ENCODE results near the gene BMERB1. TPM values are rescaled to one million over a fixed set of nuclear protein-coding genes. Genes with fewer than 3 reads are reported as not detected.
"Not testable (repeated sequence)": the region's sequence is repeated elsewhere in the genome, so short reads cannot be mapped to it uniquely, and the experiment has no call there.

Gene BMERB1
- total and polyA plus RNA-seq, 7 experiments from 2014 or later: 0.51 to 8.2 (median 2.3) TPM

DNA sequence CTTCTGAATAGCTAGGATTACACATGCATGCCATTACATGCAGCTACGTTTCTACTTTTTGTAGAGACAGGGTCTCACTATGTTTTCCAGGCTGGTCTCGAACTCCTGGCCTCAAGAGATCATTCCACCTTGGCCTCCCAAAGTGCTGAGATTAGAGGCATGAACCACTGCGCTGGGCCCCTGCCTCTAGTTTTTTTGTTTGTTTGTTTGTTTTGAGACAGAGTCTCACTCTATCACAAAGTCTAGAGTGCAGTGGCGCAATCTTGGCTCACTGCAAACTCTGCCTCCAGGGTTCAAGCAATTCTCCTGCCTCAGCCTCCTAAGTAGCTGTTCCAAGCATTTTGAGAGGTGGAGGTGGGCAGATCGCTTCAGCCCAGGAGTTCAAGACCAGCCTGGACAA lies 12.7 kb upstream of the BMERB1 start:
- H3K9me3 ChIP-seq (ENCODE audit: control insufficient read depth in 2 of 3, low read length in 3 of 3); H3K27me3 ChIP-seq (ENCODE audit: control insufficient read depth in 2 of 2, insufficient read depth in 2 of 2, low read length in 2 of 2); H3K9me3 Mint-ChIP-seq; CTCF ChIA-PET; H3K27ac Mint-ChIP-seq; H3K36me3 ChIP-seq (ENCODE audit: control insufficient read depth in 2 of 3, insufficient read depth in 3 of 3, low read length in 3 of 3); H3K4me1 Mint-ChIP-seq; H3K4me3 Mint-ChIP-seq; H3K4me3 ChIP-seq (ENCODE audit: low read length); ATAC-seq; POLR2A ChIA-PET; intact Hi-C loops (cut with micrococcal nuclease); H3K36me3 Mint-ChIP-seq; H3K4me1 ChIP-seq (ENCODE audit: control insufficient read depth in 2 of 2, insufficient read depth in 2 of 2, low read length in 2 of 2); H3K27ac ChIP-seq (ENCODE audit: low read depth, low read length); DNase-seq: not testable (repeated sequence)
- H3K27me3 Mint-ChIP-seq: peaks cover 0 to 12% (median 7%) of the 10 kb centered on the region in 5 donors

GRCh38 chr16:15422222-15422621 lies 12.2 kb upstream of the BMERB1 start:
- ChIA-PET POLR2A (no interaction called here), CTCF (no interaction called here)
- H3K4me1 ChIP-seq (ENCODE audit: control insufficient read depth in 2 of 2, insufficient read depth in 2 of 2, low read length in 2 of 2): no peaks in the 10 kb centered on the region
- peaks cover 0 to 12% (median 7%) of the 10 kb centered on the region in 5 donors for H3K27me3 Mint-ChIP-seq
- no peaks in the 10 kb centered on the region for H3K9me3 Mint-ChIP-seq
- H3K27ac ChIP-seq (ENCODE audit: low read depth, low read length): no peak overlapping the region
- DNase-seq (no peak), ATAC-seq (no peak)
- H3K27ac Mint-ChIP-seq: no peak overlapping the region
- no peaks in the 10 kb centered on the region for H3K9me3 ChIP-seq (ENCODE audit: control insufficient read depth in 2 of 3, low read length in 3 of 3)
- H3K36me3 ChIP-seq (ENCODE audit: control insufficient read depth in 2 of 3, insufficient read depth in 3 of 3, low read length in 3 of 3): no peaks in the 10 kb centered on the region
- H3K36me3 Mint-ChIP-seq: peaks cover 0 to 3% (median 0%) of the 10 kb centered on the region in 5 donors
- H3K4me3 Mint-ChIP-seq: no peak overlapping the region
- H3K27me3 ChIP-seq (ENCODE audit: control insufficient read depth in 2 of 2, insufficient read depth in 2 of 2, low read length in 2 of 2): no peaks in the 10 kb centered on the region
- no peak overlapping the region for H3K4me3 ChIP-seq (ENCODE audit: low read length)
- intact Hi-C loops (cut with micrococcal nuclease): no loop called here
- H3K4me1 Mint-ChIP-seq: no peaks in the 10 kb centered on the region

DNA sequence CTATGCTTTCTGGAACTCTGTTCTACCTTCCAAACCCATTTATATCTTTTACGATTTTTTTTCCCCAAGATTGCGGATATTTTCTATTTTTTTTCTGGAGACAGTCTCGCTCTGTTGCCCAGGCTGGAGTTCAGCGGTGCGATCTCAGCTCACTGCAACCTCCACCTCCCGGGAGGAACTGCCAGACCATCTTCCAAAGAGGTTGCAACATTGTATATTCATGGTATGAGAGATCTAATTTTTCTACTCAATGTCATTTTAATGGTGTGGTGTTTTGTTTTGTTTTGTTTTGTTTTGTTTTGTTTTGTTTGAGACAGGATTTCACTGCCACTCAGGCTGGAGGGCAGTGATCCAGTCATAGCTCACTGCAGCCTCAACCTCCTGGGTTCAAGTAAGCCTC lies 8.5 kb upstream of the BMERB1 start:
- CTCF ChIA-PET: interaction anchor here (0.6 to 1.7 kb wide), 3 partner anchors 250 to 286 kb away, joined by 3 to 8 read pairs (median 3); no protein-coding TSS in a partner anchor
- H3K4me1 Mint-ChIP-seq: peaks cover 0 to 2% (median 0%) of the 10 kb centered on the region in 7 donors
- no peak for ATAC-seq

DNA sequence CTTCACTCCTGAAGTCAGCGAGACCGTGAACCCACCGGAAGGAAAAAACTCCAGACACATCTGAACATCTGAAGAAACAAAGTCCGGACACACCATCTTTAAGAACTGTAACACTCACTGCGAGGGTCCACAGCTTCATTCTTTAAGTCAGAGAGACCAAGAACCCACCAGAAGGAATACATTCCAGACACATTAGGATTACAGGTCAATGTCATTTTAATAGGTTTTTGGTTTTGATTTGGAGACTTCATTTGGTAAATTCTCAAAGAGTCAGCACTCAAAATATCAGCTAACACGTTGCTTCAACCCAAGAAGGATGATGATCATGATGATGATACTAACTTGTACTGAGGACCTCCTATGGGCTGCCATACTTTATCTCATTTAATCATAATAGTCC lies 7.6 kb upstream of the BMERB1 start:
- H3K27me3 ChIP-seq (ENCODE audit: control insufficient read depth in 2 of 2, insufficient read depth in 2 of 2, low read length in 2 of 2): no peaks in the 10 kb centered on the region
- ChIA-PET CTCF (interaction anchor here (0.7 to 1.7 kb wide), 5 partner anchors 38 to 285 kb away, joined by 3 to 8 read pairs (median 3); no protein-coding TSS in a partner anchor), POLR2A (no interaction called here)
- H3K4me3 Mint-ChIP-seq: no peak overlapping the region
- H3K9me3 ChIP-seq (ENCODE audit: control insufficient read depth in 2 of 3, low read length in 3 of 3): no peaks in the 10 kb centered on the region
- ATAC-seq (no peak), DNase-seq (no peak)
- H3K4me3 ChIP-seq (ENCODE audit: low read length): no peak overlapping the region
- no peaks in the 10 kb centered on the region for H3K9me3 Mint-ChIP-seq
- H3K4me1 Mint-ChIP-seq: peaks cover 0 to 2% (median 0%) of the 10 kb centered on the region in 7 donors
- intact Hi-C loops (cut with micrococcal nuclease): loop anchor here (1.0 to 2.0 kb wide), 6 partner anchors 41 to 700 kb away; partner anchors contain the start of gene MARF1 (in 1 of the 2)
- no peak overlapping the region for H3K27ac Mint-ChIP-seq
- peaks cover 0 to 7% (median 4%) of the 10 kb centered on the region in 5 donors for H3K27me3 Mint-ChIP-seq
- H3K36me3 ChIP-seq (ENCODE audit: control insufficient read depth in 2 of 3, insufficient read depth in 3 of 3, low read length in 3 of 3): no peaks in the 10 kb centered on the region
- no peaks in the 10 kb centered on the region for H3K4me1 ChIP-seq (ENCODE audit: control insufficient read depth in 2 of 2, insufficient read depth in 2 of 2, low read length in 2 of 2)
- H3K27ac ChIP-seq (ENCODE audit: low read depth, low read length): no peak overlapping the region
- no peaks in the 10 kb centered on the region for H3K36me3 Mint-ChIP-seq

More for the DNA sequence above, 8.5 kb upstream of the BMERB1 start:
- H3K9me3 Mint-ChIP-seq: no peaks in the 10 kb centered on the region
- H3K27me3 ChIP-seq (ENCODE audit: control insufficient read depth in 2 of 2, insufficient read depth in 2 of 2, low read length in 2 of 2): no peaks in the 10 kb centered on the region
- POLR2A ChIA-PET: interaction anchor here (0.5 kb wide), 1 partner anchor 284 kb away, joined by 4 read pairs; no protein-coding TSS in a partner anchor
- no peak overlapping the region for H3K27ac ChIP-seq (ENCODE audit: low read depth, low read length)
- peaks cover 0 to 3% (median 0%) of the 10 kb centered on the region in 5 donors for H3K36me3 Mint-ChIP-seq
- intact Hi-C loops (cut with micrococcal nuclease): loop anchor here (2.0 kb wide), 3 partner anchors 165 to 701 kb away; no protein-coding TSS in a partner anchor
- H3K27me3 Mint-ChIP-seq: peaks cover 0 to 7% (median 4%) of the 10 kb centered on the region in 5 donors
- H3K9me3 ChIP-seq (ENCODE audit: control insufficient read depth in 2 of 3, low read length in 3 of 3): no peaks in the 10 kb centered on the region
- no peak overlapping the region for H3K27ac Mint-ChIP-seq
- H3K4me1 ChIP-seq (ENCODE audit: control insufficient read depth in 2 of 2, insufficient read depth in 2 of 2, low read length in 2 of 2): no peaks in the 10 kb centered on the region
- H3K4me3 ChIP-seq (ENCODE audit: low read length): no peak overlapping the region
- DNase-seq: no peak
- no peaks in the 10 kb centered on the region for H3K36me3 ChIP-seq (ENCODE audit: control insufficient read depth in 2 of 3, insufficient read depth in 3 of 3, low read length in 3 of 3)
- H3K4me3 Mint-ChIP-seq: no peak overlapping the region

DNA sequence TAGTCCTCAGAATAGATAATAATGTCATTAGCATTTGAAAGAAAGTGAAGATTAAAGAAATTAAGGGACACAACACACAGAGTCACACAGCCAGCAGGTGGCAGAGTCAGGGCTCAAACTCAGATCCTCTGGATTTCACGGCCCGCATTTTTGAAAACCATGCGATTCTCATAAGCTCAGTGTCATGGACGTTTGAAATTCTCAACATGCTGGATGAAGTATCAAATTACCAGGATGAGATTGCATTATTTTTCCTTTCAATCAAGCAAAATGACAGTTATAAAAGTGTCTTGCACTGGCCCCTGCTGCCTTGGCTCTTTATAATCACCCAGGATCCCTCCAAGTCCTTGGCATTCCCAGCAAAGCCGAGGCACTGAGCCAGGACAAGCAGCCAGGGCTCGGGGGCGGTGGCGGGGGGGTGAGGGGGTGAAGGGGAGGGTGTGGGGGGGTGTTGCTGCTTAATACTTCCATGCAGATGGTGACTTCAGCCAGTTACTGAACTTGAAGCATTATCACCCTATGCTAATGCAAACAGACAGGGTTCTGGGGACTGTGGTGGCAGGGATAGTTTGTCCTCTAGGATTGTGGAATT lies 6.6 kb upstream of the BMERB1 start:
- peak; percentile 61 for ATAC-seq
- POLR2A ChIA-PET: no interaction called here

GRCh38 chr16:15430884-15431283 lies 3.5 kb upstream of the BMERB1 start:
- H3K36me3 Mint-ChIP-seq; intact Hi-C loops (cut with micrococcal nuclease); CTCF ChIA-PET: not testable (repeated sequence)

More for the DNA sequence above, 6.6 kb upstream of the BMERB1 start:
- no peaks in the 10 kb centered on the region for H3K9me3 ChIP-seq (ENCODE audit: control insufficient read depth in 2 of 3, low read length in 3 of 3)
- H3K36me3 ChIP-seq (ENCODE audit: control insufficient read depth in 2 of 3, insufficient read depth in 3 of 3, low read length in 3 of 3): no peaks in the 10 kb centered on the region
- peak in 7 of 9 donors; percentile 12 to 42 (median 31) for DNase-seq
- H3K27me3 Mint-ChIP-seq: peaks cover 0 to 7% (median under 1%) of the 10 kb centered on the region in 5 donors
- no peak overlapping the region for H3K27ac Mint-ChIP-seq
- H3K9me3 Mint-ChIP-seq: no peaks in the 10 kb centered on the region
- H3K27me3 ChIP-seq (ENCODE audit: control insufficient read depth in 2 of 2, insufficient read depth in 2 of 2, low read length in 2 of 2): no peaks in the 10 kb centered on the region
- H3K4me1 Mint-ChIP-seq: peaks cover 0 to 2% (median 0%) of the 10 kb centered on the region in 7 donors
- no peak overlapping the region for H3K4me3 ChIP-seq (ENCODE audit: low read length)
- H3K36me3 Mint-ChIP-seq: no peaks in the 10 kb centered on the region
- H3K27ac ChIP-seq (ENCODE audit: low read depth, low read length): no peak overlapping the region
- no peak overlapping the region for H3K4me3 Mint-ChIP-seq
- CTCF ChIA-PET: interaction anchor here (0.7 to 1.5 kb wide), 5 partner anchors 163 to 1436 kb away, joined by 3 to 10 read pairs (median 4); no protein-coding TSS in a partner anchor
- intact Hi-C loops (cut with micrococcal nuclease): loop anchor here (1.0 to 2.0 kb wide), 6 partner anchors 40 to 699 kb away; partner anchors contain the start of gene MARF1 (in 1 of the 2)
- no peaks in the 10 kb centered on the region for H3K4me1 ChIP-seq (ENCODE audit: control insufficient read depth in 2 of 2, insufficient read depth in 2 of 2, low read length in 2 of 2)

More at GRCh38 chr16:15430884-15431283, 3.5 kb upstream of the BMERB1 start:
- Mint-ChIP-seq H3K4me1 (peaks cover 0 to 19% (median 10%) of the 10 kb centered on the region in 7 donors), H3K27me3 (peaks cover 14 to 23% (median 17%) of the 10 kb centered on the region in 5 donors)
- H3K9me3 Mint-ChIP-seq; H3K4me3 ChIP-seq (ENCODE audit: low read length); DNase-seq; H3K27me3 ChIP-seq (ENCODE audit: control insufficient read depth in 2 of 2, insufficient read depth in 2 of 2, low read length in 2 of 2); H3K27ac Mint-ChIP-seq; H3K27ac ChIP-seq (ENCODE audit: low read depth, low read length); H3K4me1 ChIP-seq (ENCODE audit: control insufficient read depth in 2 of 2, insufficient read depth in 2 of 2, low read length in 2 of 2); H3K36me3 ChIP-seq (ENCODE audit: control insufficient read depth in 2 of 3, insufficient read depth in 3 of 3, low read length in 3 of 3); H3K4me3 Mint-ChIP-seq; H3K9me3 ChIP-seq (ENCODE audit: control insufficient read depth in 2 of 3, low read length in 3 of 3); ATAC-seq: not testable (repeated sequence)
- POLR2A ChIA-PET: interaction anchor here (0.6 kb wide), 1 partner anchor 13 kb away, joined by 3 read pairs; no protein-coding TSS in a partner anchor

All from naive thymus-derived CD4-positive, alpha-beta T cell (primary cell).